ENCODE data around the gene SCAMP1. TPM values are rescaled to one million over a fixed set of nuclear protein-coding genes. Genes with fewer than 3 reads are reported as not detected.

SCAMP1 gene
- total RNA-seq, 4 donors from 2014 or later: 14.9 to 94.1 (median 58.6) TPM

- DNase-seq: no peak
- intact Hi-C loops (cut with DNase I; ENCODE audit: low total_unique reads): no loop called here
Observed at GRCh38 chr5:78490709-78491485, 130.5 kb downstream of the SCAMP1 start.

GRCh38 chr5:78492224-78492623, 131.8 kb downstream of the SCAMP1 start:
- H3K27me3 ChIP-seq: no peaks in the 10 kb centered on the region
- TF ChIP-seq POLR2A (IDR thresholded peaks at IDR 0.05): no peak
- TF ChIP-seq CTCF (IDR thresholded peaks at IDR 0.05): no peak
- no peak overlapping the region for H3K4me3 ChIP-seq
- H3K9me3 ChIP-seq: no peaks in the 10 kb centered on the region
- H3K36me3 ChIP-seq: no peaks in the 10 kb centered on the region
- H3K4me1 ChIP-seq: no peaks in the 10 kb centered on the region
- intact Hi-C loops (cut with DNase I; ENCODE audit: low total_unique reads): no loop called here
- H3K27ac ChIP-seq: no peak overlapping the region
- no peak for DNase-seq

More at GRCh38 chr5:78490709-78491485, 130.5 kb downstream of the SCAMP1 start:
- no peaks in the 10 kb centered on the region for H3K4me1 ChIP-seq
- TF ChIP-seq CTCF (IDR thresholded peaks at IDR 0.05) (no peak), POLR2A (IDR thresholded peaks at IDR 0.05) (no peak)
- H3K9me3 ChIP-seq: no peaks in the 10 kb centered on the region
- H3K27me3 ChIP-seq: no peaks in the 10 kb centered on the region
- H3K27ac ChIP-seq: no peak overlapping the region
- no peak overlapping the region for H3K4me3 ChIP-seq
- H3K36me3 ChIP-seq: no peaks in the 10 kb centered on the region

DNA sequence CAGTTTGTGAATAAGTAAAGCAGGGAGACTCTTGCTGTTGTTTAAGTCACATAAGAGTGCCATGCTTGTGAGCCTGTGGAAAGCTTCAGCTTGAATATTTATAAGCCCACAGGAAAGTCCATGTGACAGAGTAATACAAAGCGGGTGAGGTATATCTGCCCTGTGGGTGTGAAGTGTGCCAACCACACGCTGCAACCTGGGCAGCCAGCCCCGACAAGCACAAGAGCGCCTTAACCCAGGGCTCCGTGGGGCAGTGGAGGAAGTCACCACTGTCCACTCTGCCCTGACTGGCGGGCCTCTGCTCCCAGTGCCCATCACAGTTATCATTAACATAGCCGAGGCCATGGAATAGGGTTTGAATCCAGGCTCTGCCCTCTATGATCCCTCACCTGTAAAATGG, 132.2 kb downstream of the SCAMP1 start:
- no peak for DNase-seq
- TF ChIP-seq POLR2A (IDR thresholded peaks at IDR 0.05) (no peak), CTCF (IDR thresholded peaks at IDR 0.05) (no peak)
- no peak overlapping the region for H3K4me3 ChIP-seq
- intact Hi-C loops (cut with DNase I; ENCODE audit: low total_unique reads): no loop called here
- no peaks in the 10 kb centered on the region for H3K4me1 ChIP-seq
- no peaks in the 10 kb centered on the region for H3K27me3 ChIP-seq
- no peak overlapping the region for H3K27ac ChIP-seq
- H3K36me3 ChIP-seq: no peaks in the 10 kb centered on the region
- H3K9me3 ChIP-seq: no peaks in the 10 kb centered on the region

DNA sequence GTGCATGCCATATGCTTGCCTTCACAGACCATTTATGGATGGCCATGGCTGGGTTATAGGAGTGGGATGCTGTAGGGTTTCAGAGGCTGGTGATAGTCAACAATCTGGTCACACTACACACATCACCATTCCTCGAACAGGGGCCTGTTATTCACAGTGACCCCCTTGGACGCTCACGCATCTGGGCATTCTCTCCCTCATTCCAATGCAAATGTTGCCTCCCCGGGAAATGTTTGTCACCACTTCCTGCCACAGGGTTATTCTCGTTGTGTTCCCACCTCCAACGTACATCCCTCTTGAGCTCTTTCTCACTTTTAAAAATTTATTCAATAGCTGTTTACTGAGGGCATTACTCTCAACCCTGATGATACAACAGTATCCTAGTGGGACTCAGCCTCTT, 135.4 kb downstream of the SCAMP1 start:
- no peak overlapping the region for H3K27ac ChIP-seq
- TF ChIP-seq CTCF (IDR thresholded peaks at IDR 0.05) (no peak), POLR2A (IDR thresholded peaks at IDR 0.05) (no peak)
- DNase-seq: no peak
- H3K9me3 ChIP-seq: no peaks in the 10 kb centered on the region
- no peaks in the 10 kb centered on the region for H3K36me3 ChIP-seq
- intact Hi-C loops (cut with DNase I; ENCODE audit: low total_unique reads): no loop called here
- H3K4me1 ChIP-seq: no peaks in the 10 kb centered on the region
- H3K4me3 ChIP-seq: no peak overlapping the region
- H3K27me3 ChIP-seq: no peaks in the 10 kb centered on the region

DNA sequence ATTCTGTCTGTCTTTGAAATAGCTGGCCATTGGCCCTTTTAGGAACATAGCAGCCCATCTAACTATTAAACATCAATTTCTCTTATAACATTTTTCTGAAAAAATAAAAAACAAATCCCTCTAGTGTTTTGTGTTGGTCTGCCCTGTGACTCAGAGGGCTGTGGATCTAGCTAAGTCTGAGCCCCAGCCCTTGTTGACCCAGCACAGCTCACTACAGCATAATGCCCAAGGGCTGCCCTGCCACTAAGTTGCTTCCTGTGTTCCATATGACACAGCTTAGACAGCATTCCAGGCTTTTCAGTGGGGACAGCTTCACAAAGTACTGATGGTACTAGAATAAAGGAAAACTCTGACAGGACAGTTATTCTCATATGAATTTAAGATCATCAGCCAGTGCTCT, 136.0 kb downstream of the SCAMP1 start:
- Histone ChIP-seq H3K4me3 (no peak overlapping the region), H3K36me3 (no peaks in the 10 kb centered on the region), H3K9me3 (no peaks in the 10 kb centered on the region), H3K27ac (no peak overlapping the region), H3K4me1 (no peaks in the 10 kb centered on the region), H3K27me3 (no peaks in the 10 kb centered on the region)
- TF ChIP-seq POLR2A (IDR thresholded peaks at IDR 0.05) (no peak), CTCF (IDR thresholded peaks at IDR 0.05) (no peak)
- intact Hi-C loops (cut with DNase I; ENCODE audit: low total_unique reads): no loop called here
- no peak for DNase-seq

Data from uterus (tissue), 4 donors.